SK-N-SH treated with all-trans-retinoic acid at 6 μM for 48 hours (cell line): ENCODE data around the gene LRMDA.

ENCODE experiments used
- ATAC-seq: fragments of 200-7000 bp; cut with Tn5 transposase; 3 replicates; pipeline ENCODE4 v1.9.1; 2020; ENCODE audit warnings: mild to moderate bottlenecking, moderate library complexity
- ARNTL ChIP-seq: fragments of 450-650 bp; formaldehyde crosslinking; IDR thresholded peaks from 2 replicates; pipeline ENCODE4 v1.5.0; 2020; ENCODE audit warnings: low read depth, mild to moderate bottlenecking, moderate library complexity, borderline replicate concordance
- BACH2 ChIP-seq: fragments of 250-450 bp; sonication (Bioruptor Pico); IDR thresholded peaks from 2 replicates; pipeline ENCODE4 v1.9.0; 2021; ENCODE audit warnings: mild to moderate bottlenecking, borderline replicate concordance
- CSDC2 ChIP-seq: fragments of 250-450 bp; sonication (Bioruptor Pico); IDR thresholded peaks from 2 replicates; pipeline ENCODE4 v1.5.0; 2020; ENCODE audit warnings: mild to moderate bottlenecking, moderate library complexity
- ESRRG ChIP-seq: fragments of 250-450 bp; sonication (Bioruptor Pico); IDR thresholded peaks from 2 replicates; pipeline ENCODE4 v1.6.1; 2021; ENCODE audit warnings: mild to moderate bottlenecking
- GLIS3 ChIP-seq: fragments of 250-450 bp; sonication (Bioruptor Pico); IDR thresholded peaks from 2 replicates; pipeline ENCODE4 v1.5.0; 2020; ENCODE audit warnings: mild to moderate bottlenecking, moderate library complexity
- ISL1 ChIP-seq: fragments of 250-450 bp; sonication (Bioruptor Pico); IDR thresholded peaks from 2 replicates; pipeline ENCODE4 v2.1.2; 2022; ENCODE audit warnings: mild to moderate bottlenecking, moderate library complexity
- OSR1 ChIP-seq: fragments of 250-450 bp; sonication (Bioruptor Pico); IDR thresholded peaks from 2 replicates; pipeline ENCODE4 v1.8.0; 2022; ENCODE audit warnings: moderate library complexity, mild to moderate bottlenecking, inconsistent platforms
- PPARA ChIP-seq: fragments of 250-450 bp; sonication (Bioruptor Pico); IDR thresholded peaks from 2 replicates; pipeline ENCODE4 v1.5.0; 2020; ENCODE audit warnings: mild to moderate bottlenecking, borderline replicate concordance
- RARB ChIP-seq: fragments of 250-450 bp; sonication (Bioruptor Pico); IDR thresholded peaks from 2 replicates; pipeline ENCODE4 v1.8.0; 2021; ENCODE audit warnings: mild to moderate bottlenecking, moderate library complexity
- SNAI2 ChIP-seq: fragments of 250-450 bp; sonication (Bioruptor Pico); IDR thresholded peaks from 2 replicates; pipeline ENCODE4 v1.5.0; 2020; ENCODE audit warnings: mild to moderate bottlenecking, moderate library complexity
- TCF4 ChIP-seq: fragments of 250-450 bp; sonication (Bioruptor Pico); IDR thresholded peaks from 2 replicates; pipeline ENCODE4 v1.8.0; 2021; ENCODE audit warnings: mild to moderate bottlenecking, moderate library complexity, borderline replicate concordance
- TOX ChIP-seq: fragments of 250-450 bp; sonication (Bioruptor Pico); IDR thresholded peaks from 2 replicates; pipeline ENCODE4 v1.8.0; 2021; ENCODE audit warnings: mild to moderate bottlenecking, moderate library complexity, borderline replicate concordance
- ZC3H10 ChIP-seq: fragments of 250-450 bp; sonication (Bioruptor Pico); IDR thresholded peaks from 2 replicates; pipeline ENCODE4 v1.5.1; 2021; ENCODE audit warnings: mild to moderate bottlenecking, moderate library complexity
- ZFP3 ChIP-seq: fragments of 250-450 bp; sonication (Bioruptor Pico); IDR thresholded peaks from 2 replicates; pipeline ENCODE4 v1.5.0; 2020; ENCODE audit warnings: mild to moderate bottlenecking, moderate library complexity
- ZFP30 ChIP-seq: fragments of 450-650 bp; formaldehyde crosslinking; IDR thresholded peaks from 2 replicates; pipeline ENCODE4 v1.5.0; 2022; ENCODE audit warnings: mild to moderate bottlenecking, moderate library complexity
- ZNF565 ChIP-seq: fragments of 450-650 bp; formaldehyde crosslinking; conservative IDR thresholded peaks from 2 replicates; pipeline ENCODE4 v1.5.0; 2020; ENCODE audit warnings: low read depth, mild to moderate bottlenecking, moderate library complexity
- ZNF70 ChIP-seq: fragments of 450-650 bp; formaldehyde crosslinking; IDR thresholded peaks from 2 replicates; pipeline ENCODE4 v1.5.0; 2020; ENCODE audit warnings: mild to moderate bottlenecking, moderate library complexity
- ZNF8 ChIP-seq: fragments of 450-650 bp; formaldehyde crosslinking; IDR thresholded peaks from 2 replicates; pipeline ENCODE4 v1.5.0; 2020; ENCODE audit warnings: mild to moderate bottlenecking, moderate library complexity
- TF ChIP-seq, protein P1 (sequence below): fragments of 250-450 bp; sonication (Bioruptor Pico); IDR thresholded peaks from 2 replicates; pipeline ENCODE4 v1.5.1; 2021; ENCODE audit warnings: mild to moderate bottlenecking, moderate library complexity
- TF ChIP-seq, protein P2 (sequence below): fragments of 250-450 bp; sonication (Bioruptor Pico); IDR thresholded peaks from 2 replicates; pipeline ENCODE4 v1.5.0; 2020; ENCODE audit warnings: mild to moderate bottlenecking, moderate library complexity
- TF ChIP-seq, protein P3 (sequence below): fragments of 250-450 bp; sonication (Bioruptor Pico); IDR thresholded peaks from 2 replicates; pipeline ENCODE4 v1.5.1; 2020; ENCODE audit warnings: low read depth, mild to moderate bottlenecking, moderate library complexity
- TF ChIP-seq, protein P4 (sequence below): fragments of 250-450 bp; sonication (Bioruptor Pico); IDR thresholded peaks from 2 replicates; pipeline ENCODE4 v1.8.0; 2021; ENCODE audit warnings: low read depth, mild to moderate bottlenecking, moderate library complexity, borderline replicate concordance

Gene LRMDA

DNA sequence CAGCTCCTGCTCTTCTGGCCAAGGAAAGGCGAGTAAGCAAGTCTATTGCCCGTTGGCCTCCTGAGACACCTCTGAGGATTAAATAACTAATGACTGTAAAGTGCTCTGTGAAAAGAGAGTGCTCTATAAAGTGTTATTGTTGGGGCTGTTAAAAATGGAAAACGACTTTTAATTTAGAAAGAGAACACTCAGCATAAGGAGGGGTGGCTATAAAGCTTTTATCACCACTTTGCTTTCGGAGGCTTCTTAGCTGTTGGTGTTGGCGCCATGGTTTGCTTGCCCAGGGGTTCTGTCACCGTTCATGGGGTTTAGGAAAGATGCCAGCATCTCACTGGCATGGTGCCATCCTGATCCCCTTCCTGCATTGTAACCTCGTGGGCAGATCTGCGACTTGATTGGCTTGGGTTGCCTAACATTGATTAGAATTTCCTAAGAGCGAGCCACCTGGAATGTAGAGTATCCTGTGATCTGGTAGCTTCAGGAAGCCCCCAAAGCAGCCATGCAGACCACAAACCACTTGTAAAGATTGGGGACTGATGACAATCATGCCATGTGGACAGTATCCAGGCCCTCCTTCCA, 509.9 kb downstream of the LRMDA start:
- ATAC-seq: no peak
- TF ChIP-seq, protein P1, sequence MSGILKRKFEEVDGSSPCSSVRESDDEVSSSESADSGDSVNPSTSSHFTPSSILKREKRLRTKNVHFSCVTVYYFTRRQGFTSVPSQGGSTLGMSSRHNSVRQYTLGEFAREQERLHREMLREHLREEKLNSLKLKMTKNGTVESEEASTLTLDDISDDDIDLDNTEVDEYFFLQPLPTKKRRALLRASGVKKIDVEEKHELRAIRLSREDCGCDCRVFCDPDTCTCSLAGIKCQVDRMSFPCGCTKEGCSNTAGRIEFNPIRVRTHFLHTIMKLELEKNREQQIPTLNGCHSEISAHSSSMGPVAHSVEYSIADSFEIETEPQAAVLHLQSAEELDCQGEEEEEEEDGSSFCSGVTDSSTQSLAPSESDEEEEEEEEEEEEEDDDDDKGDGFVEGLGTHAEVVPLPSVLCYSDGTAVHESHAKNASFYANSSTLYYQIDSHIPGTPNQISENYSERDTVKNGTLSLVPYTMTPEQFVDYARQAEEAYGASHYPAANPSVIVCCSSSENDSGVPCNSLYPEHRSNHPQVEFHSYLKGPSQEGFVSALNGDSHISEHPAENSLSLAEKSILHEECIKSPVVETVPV (CRISPR knock-in tag): no peak
- TF ChIP-seq OSR1 (CRISPR knock-in tag) (no peak), PPARA (CRISPR knock-in tag) (no peak), TCF4 (CRISPR knock-in tag) (no peak), GLIS3 (CRISPR knock-in tag) (no peak), ZNF8 (CRISPR knock-in tag) (no peak), ISL1 (CRISPR knock-in tag) (no peak), RARB (CRISPR knock-in tag) (no peak)
- TF ChIP-seq, protein P2, sequence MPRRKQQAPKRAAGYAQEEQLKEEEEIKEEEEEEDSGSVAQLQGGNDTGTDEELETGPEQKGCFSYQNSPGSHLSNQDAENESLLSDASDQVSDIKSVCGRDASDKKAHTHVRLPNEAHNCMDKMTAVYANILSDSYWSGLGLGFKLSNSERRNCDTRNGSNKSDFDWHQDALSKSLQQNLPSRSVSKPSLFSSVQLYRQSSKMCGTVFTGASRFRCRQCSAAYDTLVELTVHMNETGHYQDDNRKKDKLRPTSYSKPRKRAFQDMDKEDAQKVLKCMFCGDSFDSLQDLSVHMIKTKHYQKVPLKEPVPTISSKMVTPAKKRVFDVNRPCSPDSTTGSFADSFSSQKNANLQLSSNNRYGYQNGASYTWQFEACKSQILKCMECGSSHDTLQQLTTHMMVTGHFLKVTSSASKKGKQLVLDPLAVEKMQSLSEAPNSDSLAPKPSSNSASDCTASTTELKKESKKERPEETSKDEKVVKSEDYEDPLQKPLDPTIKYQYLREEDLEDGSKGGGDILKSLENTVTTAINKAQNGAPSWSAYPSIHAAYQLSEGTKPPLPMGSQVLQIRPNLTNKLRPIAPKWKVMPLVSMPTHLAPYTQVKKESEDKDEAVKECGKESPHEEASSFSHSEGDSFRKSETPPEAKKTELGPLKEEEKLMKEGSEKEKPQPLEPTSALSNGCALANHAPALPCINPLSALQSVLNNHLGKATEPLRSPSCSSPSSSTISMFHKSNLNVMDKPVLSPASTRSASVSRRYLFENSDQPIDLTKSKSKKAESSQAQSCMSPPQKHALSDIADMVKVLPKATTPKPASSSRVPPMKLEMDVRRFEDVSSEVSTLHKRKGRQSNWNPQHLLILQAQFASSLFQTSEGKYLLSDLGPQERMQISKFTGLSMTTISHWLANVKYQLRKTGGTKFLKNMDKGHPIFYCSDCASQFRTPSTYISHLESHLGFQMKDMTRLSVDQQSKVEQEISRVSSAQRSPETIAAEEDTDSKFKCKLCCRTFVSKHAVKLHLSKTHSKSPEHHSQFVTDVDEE (CRISPR knock-in tag): no peak
- TF ChIP-seq, all 23 proteins: peak for 0

DNA sequence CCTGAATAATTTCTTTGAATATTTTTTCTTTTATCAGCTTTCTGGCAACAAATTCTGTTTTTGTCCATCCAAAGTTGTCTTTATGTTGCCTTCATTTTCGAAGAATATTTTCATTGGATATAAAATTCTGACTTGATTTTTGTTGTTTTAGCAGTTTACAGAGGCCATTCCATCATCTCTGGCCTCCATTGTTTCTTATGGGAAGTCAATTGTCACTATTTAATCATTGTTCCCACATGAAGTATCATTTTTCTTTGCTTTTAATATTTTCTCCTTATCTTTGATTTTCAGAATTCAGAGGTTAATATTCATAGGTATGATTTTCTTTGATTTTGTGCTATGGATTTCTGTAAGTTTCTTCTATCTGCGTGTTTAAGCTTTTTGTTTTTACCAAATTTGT, 512.6 kb downstream of the LRMDA start:
- ATAC-seq: no peak
- TF ChIP-seq ZFP3 (no peak), CSDC2 (CRISPR knock-in tag) (no peak), ZC3H10 (CRISPR knock-in tag) (no peak), ZNF70 (no peak), ZNF8 (CRISPR knock-in tag) (no peak), PPARA (CRISPR knock-in tag) (no peak), SNAI2 (CRISPR knock-in tag) (no peak), ZFP30 (CRISPR knock-in tag) (no peak)
- TF ChIP-seq, protein P1 (CRISPR knock-in tag): no peak

DNA sequence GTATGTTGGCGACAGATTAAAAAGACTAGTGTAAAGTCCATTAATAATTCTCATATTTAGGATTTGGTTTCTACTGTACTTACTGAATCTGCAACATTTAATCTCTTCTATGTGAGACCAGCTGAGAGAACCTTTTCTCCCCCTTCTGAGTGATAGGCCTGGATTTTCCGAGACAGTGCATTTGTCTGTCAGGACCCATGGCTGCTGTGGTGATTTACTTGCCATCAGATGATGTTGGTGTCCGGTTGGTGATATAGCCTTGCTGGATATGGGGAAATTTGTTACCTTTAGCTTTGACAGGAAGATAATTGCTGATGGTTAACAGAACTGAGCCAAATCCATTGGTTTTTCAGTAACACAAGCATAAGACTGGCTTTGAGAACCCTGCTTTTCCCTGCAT, 517.2 kb downstream of the LRMDA start:
- no peak for ATAC-seq
- TF ChIP-seq TOX (CRISPR knock-in tag): no peak
- no peak for TF ChIP-seq ZFP30 (CRISPR knock-in tag)
- TF ChIP-seq ZNF70: no peak
- no peak for TF ChIP-seq BACH2
- TF ChIP-seq RARB (CRISPR knock-in tag): no peak
- TF ChIP-seq OSR1 (CRISPR knock-in tag): no peak

DNA sequence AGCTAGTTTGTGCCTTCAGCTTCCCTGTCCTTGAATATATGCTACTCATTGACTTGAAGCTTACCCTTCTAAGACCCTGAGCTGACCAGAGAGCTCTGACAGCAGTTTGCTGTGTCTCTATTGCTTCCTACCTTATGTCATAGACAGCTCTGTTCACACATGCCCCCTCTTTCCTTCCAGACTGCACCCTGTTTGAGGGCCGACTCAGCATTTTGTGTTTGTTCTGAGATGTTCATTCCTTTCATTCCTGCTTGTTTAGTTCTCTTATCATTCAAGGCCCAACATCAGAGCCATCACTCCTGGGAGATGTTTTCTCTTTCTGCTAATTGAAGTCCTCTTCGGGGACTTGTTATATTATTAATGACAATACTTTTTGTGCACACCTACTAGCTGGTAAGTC, 518.9 kb downstream of the LRMDA start:
- no peak for ATAC-seq

DNA sequence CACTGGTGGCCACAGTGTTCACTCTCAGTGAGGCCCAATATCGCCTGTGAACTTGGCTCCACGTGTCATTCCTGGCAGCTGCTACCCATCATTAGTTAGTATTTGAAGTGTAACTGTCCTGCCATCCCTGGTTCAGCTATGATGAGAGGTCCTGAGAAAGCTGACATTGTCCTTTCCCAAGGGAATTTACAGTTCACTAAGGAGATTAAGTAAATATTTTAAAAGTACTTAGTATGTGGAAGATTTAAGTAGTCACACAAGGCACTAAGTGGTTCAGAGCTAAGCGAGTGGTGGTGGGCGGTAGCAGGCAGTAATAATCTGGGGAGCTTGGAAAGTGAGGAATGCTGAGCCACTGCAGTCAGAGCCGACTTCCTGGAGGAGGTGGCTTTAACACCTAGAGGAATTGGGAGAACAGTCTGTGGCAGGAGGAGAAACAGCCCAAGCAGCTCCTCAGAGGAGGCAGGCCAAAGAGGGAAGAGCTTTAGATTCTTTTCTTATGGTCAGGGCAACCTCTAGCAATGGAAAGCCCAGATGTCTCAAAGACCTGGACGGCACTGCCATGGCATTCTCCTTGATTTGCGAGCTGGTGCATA, 519.7 kb downstream of the LRMDA start:
- ATAC-seq: no peak
- TF ChIP-seq GLIS3 (CRISPR knock-in tag): no peak
- no peak for TF ChIP-seq ZNF565 (CRISPR knock-in tag)
- TF ChIP-seq ZFP3: no peak
- no peak for TF ChIP-seq BACH2
- TF ChIP-seq, protein P3, sequence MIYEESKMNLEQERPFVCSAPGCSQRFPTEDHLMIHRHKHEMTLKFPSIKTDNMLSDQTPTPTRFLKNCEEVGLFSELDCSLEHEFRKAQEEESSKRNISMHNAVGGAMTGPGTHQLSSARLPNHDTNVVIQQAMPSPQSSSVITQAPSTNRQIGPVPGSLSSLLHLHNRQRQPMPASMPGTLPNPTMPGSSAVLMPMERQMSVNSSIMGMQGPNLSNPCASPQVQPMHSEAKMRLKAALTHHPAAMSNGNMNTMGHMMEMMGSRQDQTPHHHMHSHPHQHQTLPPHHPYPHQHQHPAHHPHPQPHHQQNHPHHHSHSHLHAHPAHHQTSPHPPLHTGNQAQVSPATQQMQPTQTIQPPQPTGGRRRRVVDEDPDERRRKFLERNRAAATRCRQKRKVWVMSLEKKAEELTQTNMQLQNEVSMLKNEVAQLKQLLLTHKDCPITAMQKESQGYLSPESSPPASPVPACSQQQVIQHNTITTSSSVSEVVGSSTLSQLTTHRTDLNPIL: no peak
- TF ChIP-seq RARB (CRISPR knock-in tag): no peak
- TF ChIP-seq, protein P2 (CRISPR knock-in tag): no peak
- no peak for TF ChIP-seq ZC3H10 (CRISPR knock-in tag)
- no peak for TF ChIP-seq ESRRG
- TF ChIP-seq, protein P4, sequence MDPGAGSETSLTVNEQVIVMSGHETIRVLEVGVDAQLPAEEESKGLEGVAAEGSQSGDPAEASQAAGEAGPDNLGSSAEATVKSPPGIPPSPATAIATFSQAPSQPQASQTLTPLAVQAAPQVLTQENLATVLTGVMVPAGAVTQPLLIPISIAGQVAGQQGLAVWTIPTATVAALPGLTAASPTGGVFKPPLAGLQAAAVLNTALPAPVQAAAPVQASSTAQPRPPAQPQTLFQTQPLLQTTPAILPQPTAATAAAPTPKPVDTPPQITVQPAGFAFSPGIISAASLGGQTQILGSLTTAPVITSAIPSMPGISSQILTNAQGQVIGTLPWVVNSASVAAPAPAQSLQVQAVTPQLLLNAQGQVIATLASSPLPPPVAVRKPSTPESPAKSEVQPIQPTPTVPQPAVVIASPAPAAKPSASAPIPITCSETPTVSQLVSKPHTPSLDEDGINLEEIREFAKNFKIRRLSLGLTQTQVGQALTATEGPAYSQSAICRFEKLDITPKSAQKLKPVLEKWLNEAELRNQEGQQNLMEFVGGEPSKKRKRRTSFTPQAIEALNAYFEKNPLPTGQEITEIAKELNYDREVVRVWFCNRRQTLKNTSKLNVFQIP: no peak
- TF ChIP-seq ZNF70: no peak
- TF ChIP-seq ARNTL (CRISPR knock-in tag): no peak
- TF ChIP-seq OSR1 (CRISPR knock-in tag): no peak
- no peak for TF ChIP-seq PPARA (CRISPR knock-in tag)
- no peak for TF ChIP-seq ZNF8 (CRISPR knock-in tag)

More for the DNA sequence above, 518.9 kb downstream of the LRMDA start:
- no peak for TF ChIP-seq CSDC2 (CRISPR knock-in tag)
- no peak for TF ChIP-seq ZC3H10 (CRISPR knock-in tag)
